AG20443 (cell line): ENCODE measurements around the gene TEX12.
"Not testable (repeated sequence)": the region's sequence is repeated elsewhere in the genome, so short reads cannot be mapped to it uniquely, and the experiment has no call there.

Source experiments
- DNase-seq: peaks from one replicate; pipeline ENCODE4 v3.0.0; 2012; ENCODE audit warnings: low spot score, mixed read lengths

The TEX12 gene, protein sequence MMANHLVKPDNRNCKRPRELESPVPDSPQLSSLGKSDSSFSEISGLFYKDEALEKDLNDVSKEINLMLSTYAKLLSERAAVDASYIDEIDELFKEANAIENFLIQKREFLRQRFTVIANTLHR

GRCh38 chr11:112167145-112167544, at the start of gene TEX12:
TEX12 (plus strand) TSS chr11:112167372; CDS start chr11:112169269, 1,897 bp downstream.
- no peak for DNase-seq

GRCh38 chr11:112118176-112118575, 49.0 kb upstream of the TEX12 start:
- DNase-seq, result no peak

GRCh38 chr11:112121981-112122615, 45.1 kb upstream of the TEX12 start:
- DNase-seq, result no peak

DNA sequence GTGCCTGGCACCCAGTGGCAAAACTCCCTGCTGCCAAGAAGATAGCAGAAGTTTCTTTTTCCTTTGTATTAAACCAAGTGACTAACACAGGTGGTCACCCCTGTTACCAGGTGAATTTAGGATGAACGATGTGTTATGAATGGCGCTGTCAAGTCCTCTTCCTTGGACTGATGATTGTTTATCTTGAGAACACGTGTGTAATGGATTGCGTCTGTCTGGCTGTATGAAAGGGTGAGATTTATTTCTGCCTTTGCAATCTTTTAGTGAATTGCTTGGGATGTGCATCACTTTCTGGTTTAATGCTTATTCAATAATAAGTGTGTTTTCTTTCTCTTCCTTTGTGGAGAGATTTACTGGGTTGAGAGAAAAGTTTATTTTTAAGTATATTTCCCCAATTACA, 44.0 kb upstream of the TEX12 start:
- DNase-seq, result no peak

DNA sequence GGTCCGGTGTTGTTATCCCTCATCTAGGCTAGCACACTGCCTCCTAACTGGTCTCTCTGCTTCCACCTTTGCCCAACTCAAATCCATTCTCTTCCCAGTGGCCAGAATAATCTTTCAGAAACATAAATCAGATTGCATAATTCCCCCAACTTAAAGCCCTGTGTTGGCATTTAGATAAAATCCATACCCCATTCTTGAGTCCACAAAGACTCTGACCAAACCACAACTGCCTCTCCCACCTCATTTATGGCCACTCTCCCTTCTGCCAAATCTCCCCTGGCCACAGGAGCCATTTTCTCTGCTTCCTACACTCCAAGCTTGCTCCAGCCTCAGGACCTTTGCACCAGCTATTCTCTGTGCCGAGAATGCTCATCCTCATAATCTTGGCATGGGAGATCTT, 40.1 kb upstream of the TEX12 start:
- no peak for DNase-seq

DNA sequence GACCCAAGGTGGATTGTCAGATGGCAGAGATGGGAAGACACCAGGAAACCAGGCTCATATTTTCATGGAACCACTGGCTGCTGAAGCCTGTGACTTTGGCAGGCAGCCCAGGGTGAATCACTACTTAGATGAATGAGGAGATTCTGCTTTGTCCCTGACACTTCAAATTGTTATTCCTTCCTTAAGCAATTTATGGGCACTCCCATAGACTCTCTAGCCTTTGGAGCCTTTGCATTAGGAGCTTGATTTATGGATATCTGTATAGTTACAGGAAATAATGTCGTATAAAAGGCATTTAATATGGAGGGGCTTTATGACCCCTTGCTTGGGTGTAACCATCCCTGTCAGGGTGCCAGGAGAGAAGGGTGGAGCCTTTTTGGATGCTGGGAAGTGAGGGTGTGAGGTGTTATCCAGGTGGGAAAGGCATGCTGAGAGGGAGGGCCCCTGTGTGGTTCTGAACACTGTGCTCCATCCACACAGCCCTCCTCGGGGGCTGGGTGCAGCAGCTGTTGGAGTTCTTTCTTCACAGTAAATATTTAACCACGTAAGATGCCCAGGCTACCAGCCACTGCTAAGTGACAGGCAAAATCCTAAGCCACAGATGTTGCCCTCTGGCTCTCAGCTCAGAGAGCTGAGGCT, 38.6 kb upstream of the TEX12 start:
- DNase-seq, result peak; percentile 83

- DNase-seq, result no peak
Measured at GRCh38 chr11:112129656-112130055, 37.5 kb upstream of the TEX12 start.

DNA sequence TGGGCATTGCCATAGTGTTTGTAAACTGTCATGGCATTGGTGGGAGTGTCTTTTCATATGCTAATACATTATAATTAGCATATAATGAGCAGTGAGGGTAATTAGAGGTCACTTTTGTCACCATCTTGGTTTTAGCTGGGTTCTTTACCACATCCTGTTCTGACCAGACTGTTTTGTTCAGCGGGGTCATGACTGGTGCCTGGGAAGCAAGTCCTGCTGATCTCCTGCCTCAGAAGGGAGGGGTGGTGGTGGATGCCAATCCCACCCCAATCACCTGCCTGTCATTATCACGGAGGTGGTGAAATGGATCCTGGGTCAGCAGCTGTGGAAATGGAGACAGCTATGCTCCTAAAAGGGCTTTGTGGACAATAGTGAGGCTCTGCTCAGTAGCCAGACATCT, 34.4 kb upstream of the TEX12 start:
- no peak for DNase-seq

DNA sequence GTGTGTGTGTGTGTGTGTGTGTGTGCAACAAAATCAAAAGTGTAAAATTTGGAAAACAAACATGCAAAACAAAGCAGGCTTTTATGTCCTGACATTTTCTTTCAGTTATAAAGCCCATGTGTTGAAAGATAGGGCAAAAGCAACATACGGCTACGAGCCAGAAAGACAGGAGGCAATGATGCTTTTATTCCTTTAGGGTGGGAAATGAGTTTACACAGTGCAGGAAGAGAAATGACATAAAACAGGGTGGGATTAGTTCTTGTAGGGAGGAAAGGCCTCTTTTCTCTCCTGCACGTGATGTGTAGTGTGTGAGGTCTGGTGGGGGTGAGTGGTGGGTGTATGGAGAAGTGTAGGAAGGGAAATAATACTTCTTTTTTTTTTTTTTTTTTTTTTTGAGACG, 32.7 kb upstream of the TEX12 start:
- no peak for DNase-seq

GRCh38 chr11:112143597-112143996, 23.6 kb upstream of the TEX12 start:
- no peak for DNase-seq

DNA sequence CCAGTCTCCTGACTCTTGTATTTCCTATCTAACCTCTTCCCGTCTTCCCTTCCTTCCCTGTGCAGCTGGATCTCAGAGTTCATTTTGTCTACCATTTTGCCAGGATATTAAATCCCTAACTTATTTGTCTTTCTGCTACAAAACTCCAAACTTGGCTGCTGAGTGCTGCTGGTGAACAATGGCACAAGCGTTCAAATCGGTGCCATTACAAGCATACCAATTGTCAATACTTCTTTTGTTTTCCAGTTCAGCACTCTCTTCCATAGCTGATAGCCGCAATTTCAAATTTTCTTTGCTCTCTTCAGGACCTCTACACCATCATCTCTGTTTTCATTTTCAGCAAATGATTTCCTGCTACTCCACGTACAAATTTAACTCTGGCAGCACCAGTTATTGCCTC, 16.7 kb upstream of the TEX12 start:
- no peak for DNase-seq

DNA sequence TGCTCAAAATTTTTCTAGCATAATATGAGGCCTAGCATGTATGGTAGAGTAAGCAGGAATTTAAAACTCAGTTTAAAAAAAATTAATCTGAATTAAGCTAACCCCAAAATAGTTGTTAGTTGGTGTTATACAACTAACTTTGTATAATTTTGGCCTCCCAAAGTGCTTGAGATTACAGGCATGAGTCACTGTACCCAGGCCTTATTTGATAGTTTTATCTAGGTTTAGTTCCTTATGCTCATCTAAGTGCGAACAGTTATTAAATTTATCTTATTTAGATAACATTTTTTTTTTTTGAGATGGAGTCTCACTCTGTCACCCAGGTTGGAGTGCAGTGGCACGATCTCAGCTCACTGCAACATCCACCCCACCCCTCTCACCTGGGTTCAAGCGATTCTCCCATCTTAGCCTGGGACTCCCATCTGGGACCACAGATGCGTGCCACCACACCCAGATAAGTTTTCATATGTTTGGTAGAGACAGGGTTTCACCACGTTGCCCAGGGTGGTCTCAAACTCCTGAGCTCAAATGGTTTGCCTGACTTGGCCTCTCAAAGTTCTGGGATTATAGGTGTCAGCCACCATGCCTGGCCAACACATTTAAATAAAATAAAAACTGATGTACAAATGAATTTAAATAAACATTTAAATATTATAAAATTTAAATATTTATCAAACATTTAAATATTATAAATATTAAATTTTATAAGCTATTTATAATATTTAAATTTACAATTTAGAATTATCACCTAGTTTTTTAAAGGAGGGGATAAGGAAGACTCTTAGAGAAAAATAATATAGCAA, 10.8 kb upstream of the TEX12 start:
- DNase-seq, result no peak

GRCh38 chr11:112156956-112157766, 10.0 kb upstream of the TEX12 start:
- DNase-seq, result peak; percentile 90

GRCh38 chr11:112159098-112160065, 7.8 kb upstream of the TEX12 start:
- DNase-seq, result no peak

- DNase-seq, result no peak
Measured at GRCh38 chr11:112160091-112160848, 6.9 kb upstream of the TEX12 start.

- DNase-seq, result no peak
Measured at GRCh38 chr11:112161012-112161411, 6.2 kb upstream of the TEX12 start.

DNA sequence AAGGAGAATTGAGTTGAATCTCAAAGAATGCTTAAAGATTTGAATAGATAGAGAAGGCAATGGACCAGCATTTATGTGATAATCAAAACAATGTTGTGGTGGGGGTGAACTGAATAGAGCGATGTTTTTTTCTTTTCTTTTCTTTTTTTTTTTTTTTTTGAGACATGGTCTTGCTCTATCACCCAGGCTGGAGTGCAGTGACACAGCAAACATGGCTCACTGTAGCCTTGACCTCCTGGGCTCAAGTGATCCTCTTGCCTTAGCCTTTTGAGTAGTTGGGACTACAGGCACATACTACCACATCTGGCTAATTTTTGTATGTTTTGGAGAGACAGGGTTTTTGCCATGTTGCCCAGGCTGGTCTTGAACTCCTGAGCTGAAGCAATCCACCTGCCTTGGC, 5.0 kb upstream of the TEX12 start:
- DNase-seq, result not testable (repeated sequence)

DNA sequence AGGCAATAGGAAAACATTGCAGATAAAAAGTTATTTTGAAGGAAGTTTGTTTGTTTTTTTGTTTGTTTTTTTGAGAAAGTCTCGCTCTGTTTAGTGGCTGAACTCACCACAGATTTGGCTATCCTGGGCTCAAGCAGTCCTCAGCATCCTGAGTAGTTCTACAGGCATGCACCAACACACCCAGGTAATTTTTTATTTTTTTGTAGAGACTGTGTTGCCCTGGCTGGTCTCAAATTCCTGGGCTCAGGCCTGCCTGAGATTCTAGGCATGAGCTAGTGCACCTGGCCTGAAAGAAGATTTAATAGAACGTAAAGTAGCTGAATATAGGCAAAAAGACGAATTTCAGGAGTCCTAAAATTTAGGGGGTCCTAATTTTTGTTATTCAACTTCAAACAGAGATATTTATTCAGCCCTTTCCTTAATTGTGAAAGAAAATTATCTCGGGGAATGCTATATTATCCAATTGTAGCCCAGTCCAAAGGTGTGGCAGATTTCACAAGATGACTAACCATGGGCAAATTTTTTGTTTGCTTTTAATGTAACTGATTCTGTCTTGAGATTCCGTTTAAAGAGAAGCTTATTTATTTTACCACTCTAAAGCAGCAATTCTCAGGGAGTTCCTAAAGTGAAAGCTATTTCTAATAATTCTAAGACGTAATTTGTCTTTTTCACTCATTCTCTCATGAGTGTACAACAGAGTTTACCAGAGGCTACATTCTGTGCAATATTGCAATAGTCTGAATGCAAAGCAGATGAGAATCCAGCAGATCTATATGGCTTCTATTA, 4.2 kb upstream of the TEX12 start:
- DNase-seq, result peak; percentile 13
